Suprapubic skin (tissue), 4 donors: ENCODE results near the gene TSPYL2. TPM values are rescaled to one million over a fixed set of nuclear protein-coding genes. Genes with fewer than 3 reads are reported as not detected.
A peak's percentile ranks its signal among the peaks of the same experiment; 100 is the strongest.

Source experiments
- DNase-seq, 2 donors: peaks; one replicate each; pipeline ENCODE4 v3.0.0-alpha.2; 2019; ENCODE audit warnings: low spot score in 2 of 2
- H3K27ac ChIP-seq: fragments of 200-600 bp; sonication (generic); one replicate; pipeline ENCODE4 v1.5.1; 2019
- H3K27me3 ChIP-seq: fragments of 200-600 bp; sonication (generic); one replicate; pipeline ENCODE4 v1.5.1; 2019
- H3K36me3 ChIP-seq: fragments of 200-600 bp; sonication (generic); one replicate; pipeline ENCODE4 v1.5.1; 2019
- H3K4me1 ChIP-seq: fragments of 200-600 bp; sonication (generic); one replicate; pipeline ENCODE4 v1.5.1; 2019
- H3K4me3 ChIP-seq: fragments of 200-600 bp; sonication (generic); one replicate; pipeline ENCODE4 v1.5.1; 2019; ENCODE audit warnings: mild to moderate bottlenecking
- H3K9me3 ChIP-seq: fragments of 200-600 bp; sonication (generic); one replicate; pipeline ENCODE4 v1.5.1; 2019
- CTCF ChIP-seq, 2 donors: fragments of 200-600 bp in 1 of 2; fragments of 450-650 bp in 1 of 2; sonication (generic) in 1 of 2; IDR thresholded peaks; one replicate each; pipeline ENCODE4 v1.5.1; 2016 to 2019; ENCODE audit warnings: antibody characterized with exemption in 2 of 2, mild to moderate bottlenecking in 1 of 2, moderate library complexity in 1 of 2
- EP300 ChIP-seq: sonication (generic); formaldehyde crosslinking; IDR thresholded peaks from one replicate; pipeline ENCODE4 v1.6.1; 2017; ENCODE audit warnings: antibody characterized with exemption
- POLR2A ChIP-seq, 2 donors: fragments of 450-650 bp; IDR thresholded peaks; one replicate each; pipeline ENCODE4 v1.6.1; 2017; ENCODE audit warnings: antibody characterized with exemption in 2 of 2, mild to moderate bottlenecking in 2 of 2, moderate library complexity in 2 of 2
- POLR2AphosphoS5 ChIP-seq, 3 donors: sonication (generic); formaldehyde crosslinking; IDR thresholded peaks; one replicate each; pipeline ENCODE4 v1.6.1; 2017; ENCODE audit warnings: antibody characterized with exemption in 3 of 3
- WGBS: methylation state at CpG from one replicate; pipeline ENCODE4 v1.1.5; 2018; 5-methylcytosine and 5-hydroxymethylcytosine counted together
- total RNA-seq, 4 donors: library from RNA; depleted of rRNA; stranded (reverse); fragments of >200 nt; gene quantifications; one replicate each; pipeline ENCODE4 v1.1.0, GENCODE V29; 2016

Gene TSPYL2
- total RNA-seq, 4 donors from 2014 or later = 29.4 to 60.7 (median 48.4) TPM

GRCh38 chrX:53075011-53075410 lies 7.2 kb upstream of the TSPYL2 start:
- no peak for TF ChIP-seq EP300
- TF ChIP-seq POLR2AphosphoS5 (IDR thresholded peaks at IDR 0.05) = no peak
- no peak for TF ChIP-seq CTCF (IDR thresholded peaks at IDR 0.05)
- no peak for TF ChIP-seq POLR2A (IDR thresholded peaks at IDR 0.05)
- Histone ChIP-seq H3K27ac (no peak overlapping the region), H3K36me3 (no peaks in the 10 kb centered on the region), H3K4me1 (peaks cover 7% of the 10 kb centered on the region), H3K4me3 (no peak overlapping the region), H3K9me3 (no peaks in the 10 kb centered on the region), H3K27me3 (no peaks in the 10 kb centered on the region)
- peak; percentile 21 to 47 for DNase-seq
- WGBS = 79% methylated on average over 7 of the region's 7 CpGs

- peak in 1 of 2 donors; percentile 21 for DNase-seq
Measured at GRCh38 chrX:53076671-53077070, 5.5 kb upstream of the TSPYL2 start.

GRCh38 chrX:53077207-53078197 lies 4.7 kb upstream of the TSPYL2 start:
- TF ChIP-seq CTCF (IDR thresholded peaks at IDR 0.05) (no peak), POLR2AphosphoS5 (IDR thresholded peaks at IDR 0.05) (no peak), EP300 (no peak), POLR2A (IDR thresholded peaks at IDR 0.05) (no peak)
- 91% methylated on average over 16 of the region's 27 CpGs for WGBS
- H3K27ac ChIP-seq = no peak overlapping the region

More at GRCh38 chrX:53076671-53077070, 5.5 kb upstream of the TSPYL2 start:
- TF ChIP-seq POLR2AphosphoS5 (IDR thresholded peaks at IDR 0.05) = no peak
- TF ChIP-seq POLR2A (IDR thresholded peaks at IDR 0.05) = no peak
- no peak for TF ChIP-seq EP300
- no peak for TF ChIP-seq CTCF (IDR thresholded peaks at IDR 0.05)
- 92% methylated on average over 21 of the region's 21 CpGs for WGBS
- H3K9me3 ChIP-seq = no peaks in the 10 kb centered on the region
- H3K36me3 ChIP-seq = no peaks in the 10 kb centered on the region
- no peaks in the 10 kb centered on the region for H3K27me3 ChIP-seq
- peaks cover 7% of the 10 kb centered on the region for H3K4me1 ChIP-seq
- H3K4me3 ChIP-seq = no peak overlapping the region
- H3K27ac ChIP-seq = no peak overlapping the region

GRCh38 chrX:53078943-53079342 lies 3.2 kb upstream of the TSPYL2 start:
- TF ChIP-seq EP300 (no peak), POLR2A (IDR thresholded peaks at IDR 0.05) (no peak), CTCF (IDR thresholded peaks at IDR 0.05) (no peak), POLR2AphosphoS5 (IDR thresholded peaks at IDR 0.05) (no peak)
- no peak for DNase-seq
- peaks cover 8% of the 10 kb centered on the region for H3K4me1 ChIP-seq
- no peaks in the 10 kb centered on the region for H3K27me3 ChIP-seq
- no peaks in the 10 kb centered on the region for H3K36me3 ChIP-seq
- no peaks in the 10 kb centered on the region for H3K9me3 ChIP-seq
- no peak overlapping the region for H3K4me3 ChIP-seq
- H3K27ac ChIP-seq = no peak overlapping the region
- WGBS = 100% methylated on average over 1 of the region's 1 CpG

More at GRCh38 chrX:53077207-53078197, 4.7 kb upstream of the TSPYL2 start:
- DNase-seq = peak; percentile 13 to 16
- Histone ChIP-seq H3K9me3 (no peaks in the 10 kb centered on the region), H3K27me3 (no peaks in the 10 kb centered on the region), H3K4me1 (no peaks in the 10 kb centered on the region), H3K36me3 (no peaks in the 10 kb centered on the region), H3K4me3 (no peak overlapping the region)
